H9 (cell line): ENCODE results near the gene SETD7. TPM values are rescaled to one million over a fixed set of nuclear protein-coding genes. Genes with fewer than 3 reads are reported as not detected.

Experiments used
- DNase-seq: peaks from one replicate; pipeline ENCODE4 v3.0.0-alpha.2; 2017
- H2AFZ ChIP-seq: one replicate; pipeline ENCODE4 v1.6.1; 2013; ENCODE audit warnings: mild to moderate bottlenecking, low read length, control low read depth, moderate library complexity
- H2AK5ac ChIP-seq: 2 replicates; pipeline ENCODE4 v1.6.1; 2013; ENCODE audit warnings: low read length, control low read depth, mixed read lengths; ENCODE audit not compliant: insufficient read length
- H2BK120ac ChIP-seq: one replicate; pipeline ENCODE4 v1.6.1; 2013; ENCODE audit warnings: low read depth, mild to moderate bottlenecking, low read length, control low read depth, inconsistent platforms; ENCODE audit not compliant: poor library complexity, severe bottlenecking
- H2BK12ac ChIP-seq: 2 replicates; pipeline ENCODE4 v1.6.1; 2013; ENCODE audit warnings: low read length, control low read depth, mixed read lengths, low read depth; ENCODE audit not compliant: insufficient read length
- H2BK15ac ChIP-seq: 2 replicates; pipeline ENCODE4 v1.6.1; 2013; ENCODE audit warnings: low read depth, low read length, control low read depth
- H2BK20ac ChIP-seq: one replicate; pipeline ENCODE4 v1.6.1; 2013; ENCODE audit warnings: low read depth, mild to moderate bottlenecking, low read length, control low read depth, inconsistent platforms; ENCODE audit not compliant: poor library complexity, severe bottlenecking
- H2BK5ac ChIP-seq: 2 replicates; pipeline ENCODE4 v1.6.1; 2013; ENCODE audit warnings: low read length, control low read depth, mixed read lengths; ENCODE audit not compliant: insufficient read length
- H3K14ac ChIP-seq: 2 replicates; pipeline ENCODE4 v1.6.1; 2013; ENCODE audit warnings: low read length, control low read depth; ENCODE audit not compliant: insufficient read depth
- H3K18ac ChIP-seq: 2 replicates; pipeline ENCODE4 v1.6.1; 2013; ENCODE audit warnings: low read depth, mild to moderate bottlenecking, mixed read lengths, low read length, control low read depth; ENCODE audit not compliant: insufficient read length
- H3K23ac ChIP-seq: 2 replicates; pipeline ENCODE4 v1.6.1; 2013; ENCODE audit warnings: low read length, control low read depth, mixed read lengths, low read depth; ENCODE audit not compliant: insufficient read length
- H3K23me2 ChIP-seq: 2 replicates; pipeline ENCODE4 v1.6.1; 2013; ENCODE audit warnings: low read depth, mild to moderate bottlenecking, mixed read lengths, low read length, control low read depth; ENCODE audit not compliant: insufficient read length, poor library complexity, severe bottlenecking
- H3K27ac ChIP-seq: 2 replicates; pipeline ENCODE4 v1.5.1; 2013; ENCODE audit warnings: low read length, control low read depth, mixed read lengths, low read depth; ENCODE audit not compliant: insufficient read length
- H3K27me3 ChIP-seq: 2 replicates; pipeline ENCODE4 v1.6.1; 2013; ENCODE audit warnings: low read length, control low read depth, inconsistent platforms; ENCODE audit not compliant: insufficient read depth
- H3K4ac ChIP-seq: 2 replicates; pipeline ENCODE4 v1.6.1; 2013; ENCODE audit warnings: low read depth, mild to moderate bottlenecking, control low read depth, inconsistent platforms, low read length, moderate library complexity
- H3K4me1 ChIP-seq: 2 replicates; pipeline ENCODE4 v1.6.1; 2013; ENCODE audit warnings: low read length, control low read depth, inconsistent platforms; ENCODE audit not compliant: insufficient read depth
- H3K4me2 ChIP-seq: 2 replicates; pipeline ENCODE4 v1.6.1; 2013; ENCODE audit warnings: low read length, control low read depth, mixed read lengths; ENCODE audit not compliant: insufficient read length, insufficient read depth
- H3K56ac ChIP-seq: 2 replicates; pipeline ENCODE4 v1.6.1; 2013; ENCODE audit warnings: low read depth, mild to moderate bottlenecking, mixed read lengths, low read length, control low read depth; ENCODE audit not compliant: insufficient read length
- H3K79me1 ChIP-seq: 2 replicates; pipeline ENCODE4 v1.6.1; 2013; ENCODE audit warnings: low read depth, mild to moderate bottlenecking, moderate library complexity, low read length, control low read depth, inconsistent platforms; ENCODE audit not compliant: insufficient read depth, poor library complexity, severe bottlenecking
- H3K79me2 ChIP-seq: 2 replicates; pipeline ENCODE4 v1.6.1; 2013; ENCODE audit warnings: low read length, control low read depth, inconsistent platforms; ENCODE audit not compliant: insufficient read depth
- H3K9ac ChIP-seq: 2 replicates; pipeline ENCODE4 v1.6.1; 2013; ENCODE audit warnings: low read length, control low read depth, mixed read lengths; ENCODE audit not compliant: insufficient read length; ENCODE audit errors: extremely low read depth
- H3K9me3 ChIP-seq: one replicate; pipeline ENCODE4 v1.6.1; 2013; ENCODE audit warnings: low read depth, low read length, inconsistent platforms; ENCODE audit not compliant: control insufficient read depth
- H3T11ph ChIP-seq: one replicate; pipeline ENCODE4 v1.6.1; 2013; ENCODE audit warnings: mild to moderate bottlenecking, low read length, control low read depth, inconsistent platforms
- H4K20me1 ChIP-seq: one replicate; pipeline ENCODE4 v1.6.1; 2013; ENCODE audit not compliant: control insufficient read depth, insufficient read length, insufficient read depth
- H4K5ac ChIP-seq: 2 replicates; pipeline ENCODE4 v1.6.1; 2013; ENCODE audit warnings: low read depth, mild to moderate bottlenecking, mixed read lengths, low read length, control low read depth; ENCODE audit not compliant: insufficient read length
- H4K8ac ChIP-seq: replicated peaks from 2 replicates; pipeline ENCODE4 v1.6.1; 2013; ENCODE audit warnings: low read length, control low read depth, mixed read lengths, low read depth; ENCODE audit not compliant: insufficient read length
- H4K91ac ChIP-seq: 2 replicates; pipeline ENCODE4 v1.6.1; 2013; ENCODE audit warnings: low read depth, mild to moderate bottlenecking, moderate library complexity, mixed read lengths, low read length, control low read depth; ENCODE audit not compliant: insufficient read length
- H3K27ac Mint-ChIP-seq, 3 experiments: 2 replicates in 2 of 3; 3 replicates in 1 of 3; pipeline ENCODE4 v1.8.0; 2020 to 2021; ENCODE audit warnings: mixed read lengths in 3 of 3, mild to moderate bottlenecking in 1 of 3, moderate library complexity in 1 of 3
- H3K27me3 Mint-ChIP-seq: 2 replicates; pipeline ENCODE4 v1.8.0; 2021; ENCODE audit warnings: low read depth, mild to moderate bottlenecking, moderate library complexity, mixed read lengths
- H3K36me3 Mint-ChIP-seq, 3 experiments: 2 replicates in 2 of 3; 3 replicates in 1 of 3; pipeline ENCODE4 v1.8.0; 2020 to 2021; ENCODE audit warnings: low read depth in 3 of 3, mixed read lengths in 3 of 3; ENCODE audit not compliant: insufficient read depth in 1 of 3
- H3K4me1 Mint-ChIP-seq, 2 experiments: 2 replicates each; pipeline ENCODE4 v1.8.0; 2020; ENCODE audit warnings: mixed read lengths in 2 of 2
- H3K4me3 Mint-ChIP-seq, 2 experiments: 2 replicates in 1 of 2; 3 replicates in 1 of 2; pipeline ENCODE4 v1.8.0; 2020 to 2021; ENCODE audit warnings: mild to moderate bottlenecking in 2 of 2, mixed read lengths in 2 of 2, moderate library complexity in 1 of 2
- H3K9me3 Mint-ChIP-seq, 2 experiments: 2 replicates in 1 of 2; 3 replicates in 1 of 2; pipeline ENCODE4 v1.8.0; 2020; ENCODE audit warnings: mild to moderate bottlenecking in 2 of 2, mixed read lengths in 2 of 2, moderate library complexity in 1 of 2
- CTCF ChIP-seq: fragments of 200-600 bp; sonication (generic); conservative IDR thresholded peaks from 3 replicates; pipeline ENCODE4 v1.8.0; 2021; ENCODE audit warnings: antibody characterized with exemption, mild to moderate bottlenecking
- whole genome bisulfite sequencing: extraction: QIAGEN DNeasy Blood & Tissue Kit; methylation state at CpG from one replicate; pipeline ENCODE4 v1.1.7; 2013; ENCODE audit warnings: missing lambda C conversion rate, low lambda C conversion rate, mixed read lengths; ENCODE audit not compliant: insufficient read length; ENCODE audit errors: extremely low coverage; 5-methylcytosine and 5-hydroxymethylcytosine counted together
- total RNA-seq: library from RNA; stranded (reverse); gene quantifications from 2 replicates; pipeline ENCODE4 v1.2.1, GENCODE V29; 2021

Gene SETD7
- total RNA-seq, 1 experiment from 2014 or later, result 1.5 TPM

- Mint-ChIP-seq H3K27me3 (no peaks in the 10 kb centered on the region), H3K9me3 (no peaks in the 10 kb centered on the region), H3K27ac (no peak overlapping the region; a peak in 1 of 7 replicates), H3K4me1 (peaks cover 4 to 5% of the 10 kb centered on the region in 2 experiments; a peak in 1 of 4 replicates), H3K4me3 (no peak overlapping the region), H3K36me3 (peaks cover 0 to 4% (median 0%) of the 10 kb centered on the region in 3 experiments; a peak in 2 of 7 replicates)
- Histone ChIP-seq H2AFZ (no peak overlapping the region), H2BK12ac (no peak overlapping the region), H2AK5ac (no peak overlapping the region), H3K18ac (no peak overlapping the region), H3T11ph (no peak overlapping the region), H4K8ac (no peak overlapping the region), H3K9ac (no peak overlapping the region), H2BK120ac (no peak overlapping the region), H3K4me2 (no peak overlapping the region), H3K23ac (no peak overlapping the region), H3K4me1 (no peaks in the 10 kb centered on the region), H3K27me3 (no peaks in the 10 kb centered on the region), H4K91ac (no peak overlapping the region), H3K27ac (no peak overlapping the region), H2BK20ac (no peak overlapping the region), H3K14ac (no peak overlapping the region), H3K79me1 (no peaks in the 10 kb centered on the region), H4K5ac (no peak overlapping the region), H2BK5ac (no peak overlapping the region), H3K4ac (no peak overlapping the region), H4K20me1 (no peaks in the 10 kb centered on the region), H3K9me3 (no peaks in the 10 kb centered on the region), H3K79me2 (no peaks in the 10 kb centered on the region), H3K23me2 (no peaks in the 10 kb centered on the region), H3K56ac (no peak overlapping the region), H2BK15ac (no peak overlapping the region)
- DNase-seq, result no peak
- no CpG with 5 or more reads among the region's 4 CpGs for WGBS
- TF ChIP-seq CTCF, result no peak
Observed at GRCh38 chr4:139515531-139515958, 40.5 kb downstream of the SETD7 start.
